Neural crest cell (in vitro differentiated cells): ENCODE results near the gene TCAIM. TPM values are rescaled to one million over a fixed set of nuclear protein-coding genes. Genes with fewer than 3 reads are reported as not detected.

Source experiments
- DNase-seq: peaks from one replicate; pipeline ENCODE4 v3.0.0; 2021; ENCODE audit warnings: low read depth, mixed read lengths, low spot score
- H3K27ac Mint-ChIP-seq: one replicate; pipeline ENCODE4 v1.8.0; 2021; ENCODE audit warnings: mild to moderate bottlenecking, mixed read lengths; ENCODE audit not compliant: unreplicated experiment
- H3K27me3 Mint-ChIP-seq: 2 replicates; pipeline ENCODE4 v1.8.0; 2021; ENCODE audit warnings: low read depth, mild to moderate bottlenecking, mixed read lengths
- H3K36me3 Mint-ChIP-seq: 2 replicates; pipeline ENCODE4 v1.8.0; 2021; ENCODE audit warnings: low read depth, mild to moderate bottlenecking, mixed read lengths
- H3K4me1 Mint-ChIP-seq: 2 replicates; pipeline ENCODE4 v1.8.0; 2021; ENCODE audit warnings: mixed read lengths
- H3K4me3 Mint-ChIP-seq: one replicate; pipeline ENCODE4 v1.8.0; 2021; ENCODE audit warnings: mild to moderate bottlenecking, mixed read lengths
- H3K9me3 Mint-ChIP-seq: 2 replicates; pipeline ENCODE4 v1.8.0; 2021; ENCODE audit warnings: mixed read lengths
- CTCF ChIP-seq: fragments of 200-600 bp; sonication (generic); conservative IDR thresholded peaks from 2 replicates; pipeline ENCODE4 v1.5.0; 2021; ENCODE audit warnings: antibody characterized with exemption, mild to moderate bottlenecking
- total RNA-seq: library from RNA; stranded (reverse); gene quantifications from 2 replicates; pipeline ENCODE4 v1.2.1, GENCODE V29; 2021

Gene TCAIM
- total RNA-seq, 1 donor from 2014 or later: 25.3 TPM

- Mint-ChIP-seq H3K27ac (no peak overlapping the region), H3K27me3 (no peaks in the 10 kb centered on the region), H3K9me3 (no peaks in the 10 kb centered on the region), H3K4me1 (no peaks in the 10 kb centered on the region), H3K36me3 (peaks cover 36% of the 10 kb centered on the region), H3K4me3 (no peak overlapping the region)
- no peak for TF ChIP-seq CTCF
- no peak for DNase-seq
These were observed 115.7 kb downstream of the TCAIM start for GRCh38 chr3:44454258-44454657.

- Mint-ChIP-seq H3K4me3 (no peak overlapping the region), H3K36me3 (peaks cover 33% of the 10 kb centered on the region), H3K9me3 (no peaks in the 10 kb centered on the region), H3K27ac (no peak overlapping the region), H3K27me3 (no peaks in the 10 kb centered on the region), H3K4me1 (no peaks in the 10 kb centered on the region)
- no peak for TF ChIP-seq CTCF
- DNase-seq: no peak
These were observed 116.8 kb downstream of the TCAIM start for GRCh38 chr3:44455318-44455717.

Other genes with a start within 250 kb of the TCAIM start
- not detected in 2 replicates for gene TOPAZ1, start 96.9 kb upstream of the TCAIM start, total RNA-seq
- gene ZNF445, start 138.9 kb downstream of the TCAIM start, total RNA-seq: 46.1 and 49.0 TPM in 2 replicates
- 17.3 and 21.0 TPM in 2 replicates for gene ZKSCAN7, start 216.4 kb downstream of the TCAIM start, total RNA-seq
- 26.1 and 29.8 TPM in 2 replicates for gene ZNF660, start 246.2 kb downstream of the TCAIM start, total RNA-seq